GM21515 (cell line): ENCODE data around the gene MKRN2.
A peak's percentile ranks its signal among the peaks of the same experiment; 100 is the strongest.

Experiments used
- ATAC-seq: cut with Tn5 transposase; IDR thresholded peaks from one replicate; pipeline ENCODE4 v1.9.1; 2021; ENCODE audit not compliant: unreplicated experiment

MKRN2 gene

DNA sequence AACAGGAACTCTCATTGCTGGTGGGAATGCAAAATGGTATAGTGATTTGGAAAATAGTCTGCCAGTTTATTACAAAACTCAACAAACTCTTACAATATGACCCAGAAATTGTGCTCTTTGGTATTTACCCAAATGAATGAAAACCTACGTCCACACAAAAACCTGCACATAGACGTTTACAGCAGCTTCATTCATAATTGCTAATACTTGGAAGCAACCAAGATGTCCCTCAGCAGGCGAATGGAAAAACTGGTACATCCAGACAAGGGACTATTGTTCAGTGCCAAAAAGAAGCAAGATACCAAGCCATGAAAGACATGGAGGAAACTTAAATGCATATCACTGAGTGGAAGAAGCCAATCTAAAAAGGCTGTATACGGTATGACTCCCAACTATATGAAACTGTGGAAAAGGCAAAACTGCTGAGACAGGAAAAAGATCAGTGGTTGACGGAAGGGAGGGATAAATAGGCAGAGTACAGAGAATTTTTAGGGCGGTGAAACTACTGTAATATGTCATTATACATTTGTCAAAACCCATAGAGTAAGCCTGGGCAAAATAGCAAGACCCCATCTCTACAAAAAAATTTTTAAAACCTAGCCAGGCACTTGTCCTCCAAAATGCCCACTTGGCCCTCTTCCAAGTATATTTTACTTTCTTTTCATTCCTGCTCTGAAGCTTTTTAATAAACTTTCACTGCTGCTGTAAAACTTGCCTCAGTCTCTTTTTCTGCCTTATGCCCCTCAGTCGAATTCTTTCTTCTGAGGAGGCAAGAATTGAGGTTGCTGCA, 6.7 kb upstream of the MKRN2 start:
- no peak for ATAC-seq

DNA sequence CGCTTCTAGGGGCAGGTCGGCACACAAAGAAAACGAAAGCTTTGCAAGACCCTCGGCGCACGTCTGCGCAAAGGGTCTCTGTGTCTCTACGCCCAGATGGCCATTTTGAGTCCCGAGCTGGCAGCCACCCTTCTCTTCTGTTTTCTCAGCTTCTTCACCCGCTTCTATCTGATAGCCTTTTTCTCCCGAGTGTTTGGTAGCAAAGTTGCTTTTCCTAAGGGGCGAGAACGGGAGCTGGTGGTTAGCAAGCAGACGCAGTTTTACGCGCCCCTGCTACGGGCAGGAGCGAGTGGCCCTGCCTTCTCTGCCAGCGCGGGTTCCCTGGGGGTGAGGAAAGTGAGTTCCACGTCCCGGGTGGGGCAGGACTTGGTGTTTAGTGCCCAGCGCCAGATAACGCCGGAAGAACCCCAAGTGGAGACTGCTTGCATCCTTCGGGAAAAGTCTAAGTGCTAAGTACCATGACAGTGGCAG, 2.9 kb upstream of the MKRN2 start:
- ATAC-seq = no peak

DNA sequence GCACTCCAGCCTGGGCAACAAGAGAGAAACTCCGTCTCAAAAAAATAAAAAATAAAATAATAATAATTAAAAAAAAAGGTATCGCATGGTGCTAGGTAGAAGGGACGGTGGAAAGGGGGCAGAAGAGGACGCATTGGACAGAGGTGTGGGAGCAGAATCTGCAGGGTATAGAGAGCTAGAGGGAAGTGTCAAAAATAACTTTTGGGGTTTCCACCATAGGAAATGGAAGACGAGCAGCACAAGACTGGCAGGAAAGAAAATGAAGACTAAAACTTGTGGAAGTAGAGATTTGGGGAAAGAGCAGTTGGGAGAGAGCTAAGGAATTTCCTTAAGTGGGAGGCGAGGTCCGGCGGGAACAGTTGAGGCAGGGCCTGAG, 585 bp upstream of the MKRN2 start:
- peak; percentile 1 for ATAC-seq

DNA sequence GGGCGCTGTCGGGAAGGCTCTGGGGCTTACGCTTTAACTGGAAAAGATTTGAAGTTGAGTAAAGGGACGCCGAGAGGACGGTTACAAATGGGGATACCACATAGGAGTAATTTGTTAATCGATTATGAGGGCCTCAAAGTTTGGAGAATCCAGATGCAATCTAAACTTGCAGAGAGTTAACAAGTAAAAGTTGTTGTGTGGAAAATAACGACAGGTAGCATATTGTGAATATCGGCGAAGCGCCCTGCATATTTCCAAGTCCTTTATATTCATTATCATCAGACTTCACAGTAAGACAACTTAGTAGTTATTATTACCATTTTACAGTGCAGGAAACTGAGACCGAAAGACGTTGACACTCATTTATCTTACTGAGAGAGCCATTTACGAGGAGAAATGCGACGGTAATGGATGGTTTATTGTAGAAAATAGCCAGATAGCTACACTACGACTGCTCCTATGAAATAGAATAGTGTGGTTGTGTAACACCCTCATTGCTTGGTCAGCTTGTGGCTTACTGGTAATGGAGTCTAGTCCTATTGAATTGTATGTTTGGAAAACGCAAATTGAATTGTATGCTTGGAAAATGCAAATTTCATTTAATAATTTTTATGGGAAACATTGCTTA, 700 bp downstream of the MKRN2 start:
- ATAC-seq = no peak

DNA sequence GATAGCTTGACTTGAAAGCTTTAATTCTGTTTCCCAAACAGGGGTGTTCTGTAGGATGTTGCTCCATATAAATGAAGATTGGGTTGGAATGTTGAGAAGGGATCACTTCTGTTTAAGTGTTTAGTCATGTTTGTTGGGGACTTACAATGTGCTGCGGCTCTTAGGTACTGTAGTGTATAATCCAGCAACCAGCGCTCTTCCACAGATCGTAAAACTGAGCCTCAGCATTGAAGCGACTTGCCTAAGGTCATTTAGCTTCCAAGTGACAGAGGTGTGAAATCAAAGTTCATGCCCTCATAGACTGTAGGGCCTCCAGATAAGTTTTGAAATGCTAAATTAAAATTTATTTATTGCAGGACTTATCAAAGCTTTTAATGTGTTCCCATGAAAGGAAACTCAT, 1.8 kb downstream of the MKRN2 start:
- no peak for ATAC-seq

GRCh38 chr3:12559520-12559919, 2.6 kb downstream of the MKRN2 start:
- ATAC-seq = no peak

DNA sequence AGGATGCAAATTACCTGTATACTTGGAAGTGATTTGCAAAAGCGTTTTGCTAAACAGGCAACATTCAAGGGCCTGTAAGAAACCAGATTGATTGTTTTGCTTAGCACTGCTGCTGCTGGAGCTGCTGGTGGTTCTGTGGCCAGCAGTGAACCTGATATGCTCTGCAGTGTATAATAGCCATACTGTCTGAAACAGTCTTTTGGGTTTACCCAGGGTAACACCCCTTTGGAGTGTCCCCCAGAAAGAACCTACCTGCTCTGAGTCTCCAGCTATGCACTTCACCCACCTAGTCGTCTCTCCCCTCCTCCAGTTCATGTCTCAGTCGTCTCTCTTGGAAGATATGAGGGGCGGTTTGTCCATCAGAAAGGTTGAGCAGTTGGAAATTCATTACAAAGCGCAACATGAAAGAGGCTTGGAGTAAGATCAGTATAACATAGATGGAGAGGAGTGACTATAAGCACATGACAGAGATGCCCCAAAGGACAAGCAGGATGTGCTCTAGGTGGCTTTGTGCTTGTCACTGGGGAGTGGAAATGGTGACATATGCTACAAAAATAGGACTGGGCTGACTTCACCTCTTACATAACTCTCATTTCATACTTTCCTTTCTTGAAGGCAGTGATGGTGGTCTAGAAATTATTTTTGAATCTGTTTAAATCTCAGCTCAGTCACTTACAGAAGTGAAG, 3.8 kb downstream of the MKRN2 start:
- ATAC-seq = no peak

DNA sequence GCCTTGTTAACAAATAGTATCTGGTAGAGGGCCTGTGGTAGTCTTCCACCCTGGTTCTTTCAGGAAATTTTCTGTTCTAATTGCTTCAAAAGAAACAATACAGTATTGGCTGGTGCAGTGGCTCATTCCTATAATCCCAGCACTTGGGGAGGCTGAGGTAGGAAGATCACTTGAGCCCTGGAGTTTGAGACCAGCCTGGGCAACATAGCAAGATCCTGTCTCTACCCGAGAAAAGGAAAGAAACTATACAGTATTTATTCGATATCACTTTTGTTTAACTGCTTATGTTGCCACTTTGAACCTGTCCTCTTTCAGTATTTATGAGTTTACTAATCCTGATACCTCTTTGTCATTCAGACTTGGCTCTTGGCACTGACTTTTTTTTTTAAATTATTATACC, 4.5 kb downstream of the MKRN2 start:
- no peak for ATAC-seq

- ATAC-seq = no peak
Measured at GRCh38 chr3:12562451-12562850, 5.6 kb downstream of the MKRN2 start.

- no peak for ATAC-seq
Measured at GRCh38 chr3:12566976-12567375, 10.1 kb downstream of the MKRN2 start.

- ATAC-seq = no peak
Measured at GRCh38 chr3:12568747-12569146, 11.9 kb downstream of the MKRN2 start.

GRCh38 chr3:12569836-12570235, 12.9 kb downstream of the MKRN2 start:
- ATAC-seq = no peak

DNA sequence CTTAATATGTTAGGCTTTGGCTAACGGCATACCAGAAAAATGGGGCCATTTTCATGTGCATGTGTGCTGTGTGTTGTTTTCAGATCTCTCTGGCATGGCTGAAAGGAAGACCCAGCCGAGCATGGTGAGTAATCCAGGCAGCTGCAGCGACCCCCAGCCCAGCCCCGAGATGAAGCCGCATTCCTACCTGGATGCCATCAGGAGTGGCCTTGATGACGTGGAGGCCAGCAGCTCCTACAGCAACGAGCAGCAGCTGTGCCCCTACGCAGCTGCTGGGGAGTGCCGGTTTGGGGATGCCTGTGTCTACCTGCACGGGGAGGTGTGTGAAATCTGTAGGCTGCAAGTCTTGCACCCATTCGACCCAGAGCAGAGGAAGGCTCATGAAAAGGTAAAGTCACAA, 15.1 kb downstream of the MKRN2 start:
- ATAC-seq = no peak

DNA sequence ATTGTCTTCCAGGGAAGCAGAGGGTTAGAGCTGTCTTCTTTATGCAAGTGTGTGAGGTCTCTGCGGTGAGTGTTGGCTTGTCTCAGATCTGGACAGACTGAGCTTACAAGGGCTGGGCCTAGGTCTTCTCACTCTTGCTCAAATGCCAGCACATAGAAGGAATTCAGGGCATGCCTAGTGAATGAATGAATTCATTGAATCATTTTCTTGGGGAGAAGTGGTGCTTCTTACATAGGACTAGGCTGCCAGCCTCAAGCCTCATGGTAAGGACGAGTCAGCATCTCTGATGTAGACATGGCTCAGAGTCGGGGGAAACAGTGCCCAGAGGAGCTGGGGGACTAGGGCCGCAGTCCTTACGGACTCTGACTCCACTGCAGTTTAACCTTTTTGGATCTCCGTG, 17.2 kb downstream of the MKRN2 start:
- no peak for ATAC-seq

DNA sequence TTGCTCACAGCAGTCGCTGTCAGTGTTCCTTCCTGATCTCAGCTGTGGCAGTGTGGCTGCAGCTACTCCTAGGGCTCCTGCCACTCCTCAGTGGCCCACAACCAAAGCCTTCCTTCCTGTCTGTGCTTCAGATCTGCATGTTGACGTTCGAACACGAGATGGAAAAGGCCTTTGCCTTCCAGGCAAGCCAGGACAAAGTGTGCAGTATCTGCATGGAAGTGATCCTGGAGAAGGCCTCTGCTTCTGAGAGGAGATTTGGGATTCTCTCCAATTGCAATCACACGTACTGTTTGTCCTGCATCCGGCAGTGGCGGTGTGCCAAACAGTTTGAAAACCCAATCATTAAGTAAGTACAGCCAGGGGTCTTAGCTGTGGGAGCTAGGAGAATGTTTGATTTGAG, 17.8 kb downstream of the MKRN2 start:
- ATAC-seq = no peak

DNA sequence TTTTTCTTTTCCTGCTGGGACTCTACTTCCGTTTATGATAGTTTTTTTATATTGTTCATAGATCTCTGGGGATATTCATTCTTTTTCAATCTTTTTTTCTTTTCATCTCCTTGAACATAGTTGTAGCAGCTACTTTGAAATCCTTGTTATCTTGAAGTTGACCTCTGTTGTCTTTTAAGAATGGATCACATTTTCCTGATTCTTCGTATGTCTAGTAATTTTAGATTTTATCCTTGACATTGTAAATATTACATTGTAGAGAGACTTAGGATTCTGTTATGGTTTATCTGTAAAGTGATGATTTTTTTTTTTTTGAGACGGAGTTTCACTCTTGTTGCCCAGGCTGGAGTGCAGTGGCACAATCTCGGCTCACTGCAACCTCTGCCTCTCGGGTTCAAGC, 20.5 kb downstream of the MKRN2 start:
- ATAC-seq = no peak

DNA sequence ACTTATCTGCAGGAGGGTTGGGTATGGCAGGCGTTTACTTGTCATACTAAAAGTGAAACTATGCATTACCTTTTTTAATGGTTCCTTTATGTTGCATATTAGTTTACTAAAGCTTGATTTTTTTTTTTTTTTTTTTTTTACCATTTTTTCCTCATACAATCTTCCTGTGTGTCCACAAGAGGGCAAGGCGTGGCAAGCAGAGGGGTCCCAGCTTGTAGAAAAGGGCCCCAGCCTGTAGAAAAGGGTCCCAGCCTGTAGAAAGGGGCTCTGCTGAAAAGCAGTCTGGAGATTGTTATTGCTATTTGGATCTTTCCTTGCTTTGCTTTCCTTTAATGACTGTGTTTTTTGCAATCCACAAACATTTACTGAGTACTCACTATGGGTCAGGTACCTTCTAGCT, 21.9 kb downstream of the MKRN2 start:
- no peak for ATAC-seq

DNA sequence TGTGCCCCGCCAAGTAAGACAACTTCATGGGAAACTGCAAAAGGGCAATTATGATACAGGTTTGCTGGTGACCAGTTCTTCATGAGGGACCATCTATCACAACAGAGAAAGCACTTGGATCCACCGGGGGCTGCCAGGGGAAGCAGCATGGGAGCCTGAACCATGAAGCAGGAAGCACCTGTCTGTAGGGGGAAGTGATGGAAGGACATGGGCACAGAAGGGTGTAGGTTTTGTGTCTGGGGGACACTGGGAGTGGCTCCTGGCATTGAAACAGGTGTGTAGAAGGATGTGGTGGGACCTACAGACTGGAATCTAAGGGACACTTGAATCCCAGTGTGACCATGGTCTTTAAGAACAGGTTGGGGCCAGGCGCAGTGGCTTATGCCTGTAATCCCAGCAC, 22.6 kb downstream of the MKRN2 start:
- no peak for ATAC-seq

DNA sequence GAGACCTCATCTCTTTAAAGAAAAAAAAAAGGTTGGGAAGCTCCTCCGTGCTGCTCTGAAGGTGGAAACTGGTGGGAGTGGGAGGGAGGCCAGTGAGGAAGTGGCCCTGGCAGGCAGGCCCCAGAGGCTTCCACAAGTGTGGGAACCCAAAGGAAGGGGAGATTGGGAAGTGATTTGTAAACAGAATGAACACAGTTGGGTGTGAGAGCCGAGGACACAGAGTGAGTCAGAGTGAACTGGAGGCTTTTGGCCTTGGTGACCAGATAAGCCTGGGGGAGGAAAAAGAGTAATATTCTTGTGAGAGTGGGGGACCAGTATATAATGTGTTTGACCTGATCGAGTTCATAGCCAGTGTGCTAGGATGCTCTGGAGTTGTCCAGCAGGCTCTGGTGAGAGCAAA, 23.0 kb downstream of the MKRN2 start:
- no peak for ATAC-seq

DNA sequence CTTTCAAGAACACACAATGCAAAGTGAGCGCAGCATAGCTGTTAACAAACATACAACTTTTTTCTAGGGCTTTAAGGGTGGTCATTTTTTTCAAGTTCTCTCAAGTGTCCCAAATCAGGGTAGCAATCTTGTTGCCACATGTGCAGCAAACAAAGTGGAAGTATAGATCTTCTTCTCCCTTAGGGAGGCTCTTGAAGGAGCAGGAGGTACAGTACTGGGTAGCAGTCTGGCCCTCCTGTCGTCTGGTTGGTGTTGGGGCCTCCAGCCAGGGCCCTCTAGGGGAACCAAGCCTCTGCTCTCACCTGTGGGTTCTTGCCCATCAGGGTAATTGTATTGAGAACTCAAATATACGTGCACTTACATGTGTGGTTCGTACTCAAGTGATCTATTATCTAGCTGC, 25.8 kb downstream of the MKRN2 start:
- no peak for ATAC-seq

GRCh38 chr3:12583280-12583679, 26.4 kb downstream of the MKRN2 start:
- no peak for ATAC-seq

DNA sequence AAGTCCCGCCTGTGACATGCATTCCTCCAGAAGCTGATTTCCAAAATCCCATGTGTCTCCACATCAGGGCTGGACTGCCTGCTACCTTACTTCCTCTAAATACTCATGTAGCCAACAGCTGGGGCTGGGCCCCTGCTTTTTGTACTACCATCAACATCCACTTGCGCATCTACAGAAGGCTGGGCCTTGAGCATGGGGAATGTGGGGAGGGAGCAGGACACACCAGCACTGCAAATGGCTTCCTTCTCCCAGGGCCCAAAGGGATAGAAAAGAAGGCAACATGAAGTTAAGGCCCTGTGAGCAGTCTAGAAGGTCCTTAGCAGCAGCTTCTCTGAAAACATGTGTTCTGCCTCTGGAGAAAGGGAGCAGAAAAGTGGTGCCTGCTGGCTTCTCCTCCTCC, 27.2 kb downstream of the MKRN2 start:
- ATAC-seq = no peak
